Mucosa of rectum (tissue), 2 donors: ENCODE measurements around the gene ZNF483.
"Not testable (repeated sequence)": the region's sequence is repeated elsewhere in the genome, so short reads cannot be mapped to it uniquely, and the experiment has no call there.

Experiments used
- H3K27ac ChIP-seq, 2 donors: one replicate each; pipeline ENCODE4 v1.7.0; 2013; ENCODE audit warnings: inconsistent platforms in 2 of 2, low read depth in 2 of 2, low read length in 2 of 2
- H3K27me3 ChIP-seq, 2 donors: one replicate each; pipeline ENCODE4 v1.7.0; 2013; ENCODE audit warnings: low read length in 2 of 2; ENCODE audit not compliant: control insufficient read depth in 2 of 2, insufficient read depth in 2 of 2
- H3K36me3 ChIP-seq, 2 donors: one replicate each; pipeline ENCODE4 v1.7.0; 2013; ENCODE audit warnings: low read length in 2 of 2; ENCODE audit not compliant: control insufficient read depth in 2 of 2, insufficient read depth in 2 of 2
- H3K4me1 ChIP-seq, 2 donors: one replicate each; pipeline ENCODE4 v1.7.0; 2013; ENCODE audit warnings: low read length in 2 of 2, mild to moderate bottlenecking in 1 of 2; ENCODE audit not compliant: control insufficient read depth in 2 of 2, insufficient read depth in 2 of 2
- H3K4me3 ChIP-seq, 2 donors: one replicate each; pipeline ENCODE4 v1.7.0; 2013; ENCODE audit warnings: low read length in 2 of 2
- H3K9ac ChIP-seq, 2 donors: one replicate each; pipeline ENCODE4 v1.7.0; 2013; ENCODE audit warnings: low read length in 2 of 2, low read depth in 1 of 2, mild to moderate bottlenecking in 1 of 2
- H3K9me3 ChIP-seq, 2 donors: one replicate each; pipeline ENCODE4 v1.7.0; 2013; ENCODE audit warnings: low read length in 2 of 2; ENCODE audit not compliant: control insufficient read depth in 2 of 2
- donor health status: healthy.
- donor health status: Normal muscosa, but diverticular disease.

ZNF483 gene

GRCh38 chr9:111533099-111533790 lies 8.3 kb downstream of the ZNF483 start:
- no peak overlapping the region for H3K27ac ChIP-seq
- peaks cover 2 to 5% of the 10 kb centered on the region in 2 donors for H3K9me3 ChIP-seq
- H3K9ac ChIP-seq, result no peak overlapping the region
- H3K36me3 ChIP-seq, result no peaks in the 10 kb centered on the region
- H3K4me1 ChIP-seq, result no peaks in the 10 kb centered on the region
- no peaks in the 10 kb centered on the region for H3K27me3 ChIP-seq
- no peak overlapping the region for H3K4me3 ChIP-seq

GRCh38 chr9:111542497-111543254 lies 17.7 kb downstream of the ZNF483 start:
- Histone ChIP-seq H3K9me3 (peaks cover 22 to 31% of the 10 kb centered on the region in 2 donors), H3K27ac (no peak overlapping the region), H3K4me3 (no peak overlapping the region), H3K4me1 (no peaks in the 10 kb centered on the region), H3K27me3 (no peaks in the 10 kb centered on the region), H3K9ac (no peak overlapping the region), H3K36me3 (no peaks in the 10 kb centered on the region)

GRCh38 chr9:111548623-111549022 lies 23.6 kb downstream of the ZNF483 start:
- Histone ChIP-seq H3K9ac (no peak overlapping the region), H3K27ac (no peak overlapping the region)

GRCh38 chr9:111555425-111555824 lies 30.4 kb downstream of the ZNF483 start:
- H3K4me3 ChIP-seq, H3K4me1 ChIP-seq, H3K36me3 ChIP-seq, H3K9ac ChIP-seq, H3K27me3 ChIP-seq, H3K27ac ChIP-seq: not testable (repeated sequence)
- H3K9me3 ChIP-seq, result peaks cover 0 to 13% of the 10 kb centered on the region in 2 donors

More at GRCh38 chr9:111548623-111549022, 23.6 kb downstream of the ZNF483 start:
- no peaks in the 10 kb centered on the region for H3K36me3 ChIP-seq
- H3K4me3 ChIP-seq, result no peak overlapping the region
- no peaks in the 10 kb centered on the region for H3K4me1 ChIP-seq
- no peaks in the 10 kb centered on the region for H3K27me3 ChIP-seq
- H3K9me3 ChIP-seq, result peaks cover 3 to 27% of the 10 kb centered on the region in 2 donors

GRCh38 chr9:111559000-111559610 lies 34.1 kb downstream of the ZNF483 start:
- Histone ChIP-seq H3K36me3 (peaks cover 3 to 14% of the 10 kb centered on the region in 2 donors), H3K27me3 (no peaks in the 10 kb centered on the region), H3K4me1 (no peaks in the 10 kb centered on the region), H3K4me3 (no peak overlapping the region), H3K9me3 (peaks cover 0 to 12% of the 10 kb centered on the region in 2 donors), H3K9ac (no peak overlapping the region), H3K27ac (no peak overlapping the region)

- H3K9ac ChIP-seq, result no peak overlapping the region
- H3K4me1 ChIP-seq, result no peaks in the 10 kb centered on the region
- H3K36me3 ChIP-seq, result peaks cover 3 to 27% of the 10 kb centered on the region in 2 donors
- H3K27me3 ChIP-seq, result no peaks in the 10 kb centered on the region
- no peak overlapping the region for H3K4me3 ChIP-seq
- H3K27ac ChIP-seq, result no peak overlapping the region
- peaks cover 0 to 2% of the 10 kb centered on the region in 2 donors for H3K9me3 ChIP-seq
These were observed 36.3 kb downstream of the ZNF483 start for GRCh38 chr9:111561165-111561719.

DNA sequence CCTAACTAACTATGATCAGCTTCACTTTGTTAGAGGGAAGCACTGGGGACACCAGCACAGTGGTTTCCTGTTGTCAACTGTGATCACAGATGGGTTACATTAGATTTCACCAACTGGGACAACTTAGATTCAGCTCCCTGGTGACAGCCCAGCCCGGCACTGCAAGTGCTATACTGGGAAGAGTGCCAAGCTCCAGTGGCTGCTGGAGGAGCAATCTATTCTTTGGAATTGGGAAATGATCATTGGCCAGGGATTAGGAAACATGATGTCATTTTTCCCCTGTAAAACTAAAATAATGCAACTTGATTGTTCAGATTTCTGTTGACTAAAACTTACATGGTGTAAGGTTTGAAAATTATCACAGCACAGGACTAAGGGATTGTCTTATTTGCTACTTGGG lies 41.3 kb downstream of the ZNF483 start:
- H3K4me3 ChIP-seq, result no peak overlapping the region
- peaks cover 0 to 6% of the 10 kb centered on the region in 2 donors for H3K9me3 ChIP-seq
- H3K9ac ChIP-seq, result no peak overlapping the region
- peaks cover 37 to 50% of the 10 kb centered on the region in 2 donors for H3K36me3 ChIP-seq
- no peak overlapping the region for H3K27ac ChIP-seq
- no peaks in the 10 kb centered on the region for H3K4me1 ChIP-seq
- H3K27me3 ChIP-seq, result no peaks in the 10 kb centered on the region

DNA sequence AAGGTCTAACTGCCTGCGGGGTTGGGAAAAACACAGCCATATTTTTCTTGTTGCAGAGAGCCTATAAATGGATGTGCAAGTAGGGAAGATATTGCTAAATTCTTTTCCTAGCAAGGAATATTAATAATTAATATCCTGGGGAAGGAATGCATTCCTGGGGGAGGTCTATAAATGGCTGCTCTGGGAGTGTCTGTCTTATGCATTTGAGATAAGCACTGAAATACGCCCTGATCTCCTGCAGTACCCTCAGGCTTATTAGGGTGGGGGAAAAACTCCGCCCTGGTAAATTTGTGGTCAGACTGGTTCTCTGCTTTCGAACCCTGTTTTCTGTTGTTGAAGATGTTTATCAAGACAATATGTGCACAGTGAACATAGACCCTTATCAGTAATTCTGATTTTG lies 43.1 kb downstream of the ZNF483 start:
- not testable (repeated sequence) for H3K9ac ChIP-seq, H3K27ac ChIP-seq, H3K9me3 ChIP-seq, H3K27me3 ChIP-seq, H3K4me3 ChIP-seq, H3K4me1 ChIP-seq
- peaks cover 49 to 56% of the 10 kb centered on the region in 2 donors for H3K36me3 ChIP-seq

- H3K27ac ChIP-seq, result no peak overlapping the region
- H3K36me3 ChIP-seq, result peaks cover 55 to 63% of the 10 kb centered on the region in 2 donors
- no peak overlapping the region for H3K4me3 ChIP-seq
- H3K9me3 ChIP-seq, result peaks cover 0 to 6% of the 10 kb centered on the region in 2 donors
- H3K27me3 ChIP-seq, result no peaks in the 10 kb centered on the region
- no peak overlapping the region for H3K9ac ChIP-seq
- no peaks in the 10 kb centered on the region for H3K4me1 ChIP-seq
These were observed 48.1 kb downstream of the ZNF483 start for GRCh38 chr9:111572950-111573604.
